NOMO-1 treated with dmso at 0.1 percent for 144 hours (cell line): ENCODE data around the gene SEMG2.

Source experiments
- DNase-seq: peaks from one replicate; lab custom pipeline; 2025; ENCODE audit not compliant: unreplicated experiment; lab: John Stamatoyannopoulos, UW

The SEMG2 gene, protein sequence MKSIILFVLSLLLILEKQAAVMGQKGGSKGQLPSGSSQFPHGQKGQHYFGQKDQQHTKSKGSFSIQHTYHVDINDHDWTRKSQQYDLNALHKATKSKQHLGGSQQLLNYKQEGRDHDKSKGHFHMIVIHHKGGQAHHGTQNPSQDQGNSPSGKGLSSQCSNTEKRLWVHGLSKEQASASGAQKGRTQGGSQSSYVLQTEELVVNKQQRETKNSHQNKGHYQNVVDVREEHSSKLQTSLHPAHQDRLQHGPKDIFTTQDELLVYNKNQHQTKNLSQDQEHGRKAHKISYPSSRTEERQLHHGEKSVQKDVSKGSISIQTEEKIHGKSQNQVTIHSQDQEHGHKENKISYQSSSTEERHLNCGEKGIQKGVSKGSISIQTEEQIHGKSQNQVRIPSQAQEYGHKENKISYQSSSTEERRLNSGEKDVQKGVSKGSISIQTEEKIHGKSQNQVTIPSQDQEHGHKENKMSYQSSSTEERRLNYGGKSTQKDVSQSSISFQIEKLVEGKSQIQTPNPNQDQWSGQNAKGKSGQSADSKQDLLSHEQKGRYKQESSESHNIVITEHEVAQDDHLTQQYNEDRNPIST

GRCh38 chr20:45221076-45221475, at the start of gene SEMG2:
TSS of gene SEMG2 (plus strand) at chr20:45221373. CDS start at chr20:45221390, 17 bp downstream.
- DNase-seq, result no peak

DNA sequence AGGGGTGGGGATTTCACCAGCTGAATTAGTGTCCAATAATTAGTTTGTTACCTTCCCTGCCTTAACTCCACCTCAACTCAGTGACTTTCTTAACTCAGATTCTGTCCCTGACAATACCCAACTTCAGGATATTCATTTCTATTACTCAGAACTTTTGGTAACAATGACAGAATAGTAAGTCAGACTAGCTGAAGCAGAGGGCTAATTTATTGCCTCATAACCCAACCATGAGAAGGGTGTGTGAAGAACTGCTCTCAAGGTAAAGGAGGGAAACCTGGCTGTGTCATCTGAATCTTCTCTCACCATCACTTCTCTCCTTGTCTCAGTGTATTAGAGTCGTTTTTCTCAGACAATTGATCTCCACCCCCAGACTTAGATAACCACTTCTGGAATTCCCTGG, 47.7 kb upstream of the SEMG2 start:
- no peak for DNase-seq

GRCh38 chr20:45174434-45175364, 46.5 kb upstream of the SEMG2 start, which contains the start of gene PI3:
TSS of gene PI3 (plus strand) at chr20:45174902. CDS start at chr20:45174923, 21 bp downstream.
- no peak for DNase-seq

DNA sequence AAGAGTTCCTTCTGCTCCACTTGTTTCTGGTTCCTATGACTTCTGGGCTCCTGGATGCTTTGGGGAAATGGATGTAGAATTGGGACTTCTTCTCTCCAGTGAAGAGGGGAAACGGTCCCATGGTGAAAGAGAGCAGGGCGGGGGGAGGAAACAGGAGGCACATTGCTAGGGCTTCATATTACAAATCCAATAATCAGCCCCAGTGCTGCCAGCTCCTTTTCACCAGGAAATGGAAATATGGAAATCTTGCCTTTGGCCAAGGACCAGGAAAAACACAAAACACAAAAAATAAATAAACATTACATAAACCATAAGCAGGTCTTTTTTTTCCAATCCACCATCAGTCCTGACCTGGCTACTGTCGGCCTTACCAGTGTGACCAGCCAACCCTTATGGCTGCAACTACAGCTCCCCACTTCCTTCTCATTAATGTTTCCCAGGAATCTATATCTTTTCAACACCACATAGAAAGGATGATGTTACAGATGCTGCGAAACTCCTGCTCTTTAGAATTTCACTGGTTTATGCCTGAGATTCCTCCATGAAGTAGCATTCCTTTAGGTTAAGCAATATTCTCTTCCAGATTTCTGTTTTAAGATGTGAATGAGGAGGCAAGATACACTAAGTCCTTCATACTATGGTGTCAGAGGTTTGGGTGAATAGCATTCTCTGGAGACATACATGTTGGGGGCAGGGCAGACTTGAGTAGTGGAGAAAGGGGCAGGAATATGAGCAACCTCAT, 44.5 kb upstream of the SEMG2 start:
- no peak for DNase-seq

DNA sequence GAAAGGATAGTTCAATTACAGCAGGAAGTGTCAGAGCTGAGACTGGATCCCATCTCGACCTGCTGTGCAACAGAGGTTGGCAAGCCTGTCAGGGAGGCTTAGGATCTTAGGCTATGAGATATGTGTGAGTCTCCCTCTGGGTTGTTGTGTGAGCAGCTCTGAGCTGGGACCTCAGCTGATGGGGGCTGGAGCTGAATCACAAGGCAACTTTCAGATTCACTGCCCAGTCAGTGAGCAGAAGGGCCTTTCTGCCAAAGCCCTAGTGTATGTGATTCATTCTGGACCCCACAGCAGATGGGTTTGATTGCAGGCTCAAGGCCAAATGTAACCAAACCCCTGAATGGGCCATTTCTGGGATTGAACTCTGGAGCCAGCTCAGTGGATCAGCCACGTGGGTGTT, 42.0 kb upstream of the SEMG2 start:
- DNase-seq, result no peak

DNA sequence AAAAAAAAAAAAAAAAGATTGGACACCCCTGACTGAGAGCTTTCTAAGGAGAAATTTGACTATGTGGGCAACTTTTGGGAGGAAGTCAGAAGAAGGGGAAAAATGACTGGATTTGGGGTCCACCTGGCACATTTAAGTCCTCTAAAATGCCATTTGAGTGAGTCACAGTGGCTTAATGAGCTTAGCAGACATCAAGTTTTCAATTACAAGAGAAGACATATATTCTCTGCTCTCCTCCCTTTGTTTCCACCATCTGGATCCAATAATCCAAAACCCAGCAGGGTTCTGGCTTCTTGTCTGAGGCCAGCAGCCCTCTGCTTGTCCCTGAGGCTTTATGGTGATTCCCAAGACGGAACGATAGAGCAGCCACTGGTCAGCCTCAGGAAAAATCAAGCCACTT, 39.5 kb upstream of the SEMG2 start:
- DNase-seq, result no peak

- no peak for DNase-seq
These were observed 38.1 kb upstream of the SEMG2 start for GRCh38 chr20:45183084-45183483.

GRCh38 chr20:45187693-45188092, 33.5 kb upstream of the SEMG2 start:
- DNase-seq, result no peak

- DNase-seq, result no peak
These were observed 32.0 kb upstream of the SEMG2 start for GRCh38 chr20:45189067-45189609.

DNA sequence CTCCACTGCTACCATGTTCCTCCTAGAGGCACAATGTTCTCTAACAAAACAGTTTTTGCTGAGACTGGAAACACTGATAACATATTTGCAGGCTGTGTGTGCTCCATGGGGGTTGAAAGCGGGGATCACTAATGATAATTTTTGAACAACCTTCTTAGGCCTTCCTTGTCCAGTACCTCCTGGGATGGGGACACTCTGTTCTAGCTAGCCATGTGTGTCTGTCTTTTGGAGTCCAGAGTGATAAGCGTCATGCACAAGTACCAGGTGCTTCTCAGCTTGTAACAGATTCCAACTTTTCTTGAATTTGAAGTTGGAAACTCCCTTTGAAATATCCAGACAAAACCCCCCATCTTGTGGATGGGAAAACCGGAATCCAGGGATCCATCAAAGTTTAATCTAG, 31.3 kb upstream of the SEMG2 start:
- no peak for DNase-seq

GRCh38 chr20:45191926-45192325, 29.2 kb upstream of the SEMG2 start:
- DNase-seq, result no peak

DNA sequence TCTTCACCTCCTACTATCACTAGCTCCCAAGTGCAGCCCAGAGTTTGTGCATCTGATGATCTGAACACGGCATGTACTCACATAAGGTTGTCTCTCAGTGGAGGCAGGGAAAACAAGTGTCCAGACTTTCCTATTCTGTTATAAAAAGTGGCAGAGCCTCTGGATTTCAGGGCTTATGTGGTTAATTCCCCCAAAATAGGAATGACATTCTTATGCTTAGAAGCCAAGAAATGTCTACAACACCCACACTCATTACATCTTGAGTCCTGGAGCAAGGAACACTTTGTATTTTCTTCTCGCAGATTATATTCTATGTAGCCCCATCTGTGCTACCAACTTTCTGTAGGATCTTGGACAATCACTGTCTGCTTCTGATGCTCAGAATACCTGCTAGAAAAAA, 27.8 kb upstream of the SEMG2 start:
- no peak for DNase-seq

GRCh38 chr20:45206725-45207124, 14.4 kb upstream of the SEMG2 start, which contains the start of gene SEMG1:
TSS of gene SEMG1 (plus strand) at chr20:45207033. CDS start at chr20:45207054, 21 bp downstream.
- no peak for DNase-seq

- no peak for DNase-seq
These were observed 11.2 kb upstream of the SEMG2 start for GRCh38 chr20:45209924-45210323.

GRCh38 chr20:45211569-45212474, 9.4 kb upstream of the SEMG2 start:
- no peak for DNase-seq

DNA sequence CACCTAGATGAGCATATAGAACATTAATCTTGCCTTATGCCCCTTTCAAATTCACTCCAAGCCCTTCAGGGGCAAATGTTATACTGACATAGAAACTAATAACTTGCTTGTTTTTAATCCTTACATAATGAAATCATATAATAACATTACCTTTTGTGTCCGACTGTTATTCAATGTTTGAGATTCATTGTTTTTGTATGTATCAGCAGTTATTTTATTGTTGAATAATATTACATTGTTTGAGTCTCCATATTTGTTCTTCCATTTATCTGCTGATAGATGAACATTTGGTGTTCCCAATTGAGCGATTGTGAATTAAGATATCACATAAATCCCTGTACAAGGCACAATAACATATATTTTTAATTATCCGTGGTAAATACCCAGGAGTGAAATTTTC, 8.3 kb upstream of the SEMG2 start:
- no peak for DNase-seq

DNA sequence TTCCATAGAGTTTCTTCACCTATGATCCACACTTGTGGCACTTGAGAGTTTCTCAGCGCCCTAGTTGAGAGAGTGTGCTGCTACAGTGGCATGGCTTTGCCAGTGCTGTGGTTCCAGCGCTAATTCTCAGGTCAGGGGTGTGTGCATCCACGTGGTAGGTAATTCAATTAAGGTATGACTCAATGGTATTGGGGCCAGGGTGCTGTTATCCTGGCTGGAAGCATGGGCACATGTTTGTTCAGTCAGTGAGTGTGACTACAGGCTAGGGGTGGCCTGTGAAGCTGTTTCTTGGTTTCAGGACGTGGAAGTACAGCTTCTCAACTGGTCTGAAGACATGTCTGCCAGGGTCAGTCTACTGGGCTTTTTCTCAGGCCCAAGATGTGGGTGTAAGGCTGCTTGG, 3.0 kb upstream of the SEMG2 start:
- DNase-seq, result no peak

- no peak for DNase-seq
These were observed 2.5 kb upstream of the SEMG2 start for GRCh38 chr20:45218636-45219035.

GRCh38 chr20:45223136-45223535, 2.0 kb downstream of the SEMG2 start:
- DNase-seq, result no peak
